Left lobe of liver (tissue), 2 donors: Measurements from ENCODE around the gene C13orf46. TPM values are rescaled to one million over a fixed set of nuclear protein-coding genes. Genes with fewer than 3 reads are reported as not detected.
A peak's percentile ranks its signal among the peaks of the same experiment; 100 is the strongest.
"Not testable (repeated sequence)": the region's sequence is repeated elsewhere in the genome, so short reads cannot be mapped to it uniquely, and the experiment has no call there.

Source experiments
- ATAC-seq: fragments of 200-7000 bp; cut with Tn5 transposase; one replicate; pipeline ENCODE4 v1.9.1; 2020; ENCODE audit warnings: mild to moderate bottlenecking, moderate library complexity
- DNase-seq: peaks from one replicate; pipeline ENCODE4 v3.0.0-alpha.2; 2020; ENCODE audit warnings: low spot score
- total RNA-seq: library from RNA; stranded (reverse); gene quantifications from one replicate; pipeline ENCODE4 v1.2.1, GENCODE V29; 2021
- donor health status: DM: no; HTN: no; CAD: no; lungs with moderate emphysema.
- donor health status: DM: no; HTN: yes; CAD: no.

The C13orf46 gene
- total RNA-seq, 1 donor from 2014 or later, result 1.1 TPM

DNA sequence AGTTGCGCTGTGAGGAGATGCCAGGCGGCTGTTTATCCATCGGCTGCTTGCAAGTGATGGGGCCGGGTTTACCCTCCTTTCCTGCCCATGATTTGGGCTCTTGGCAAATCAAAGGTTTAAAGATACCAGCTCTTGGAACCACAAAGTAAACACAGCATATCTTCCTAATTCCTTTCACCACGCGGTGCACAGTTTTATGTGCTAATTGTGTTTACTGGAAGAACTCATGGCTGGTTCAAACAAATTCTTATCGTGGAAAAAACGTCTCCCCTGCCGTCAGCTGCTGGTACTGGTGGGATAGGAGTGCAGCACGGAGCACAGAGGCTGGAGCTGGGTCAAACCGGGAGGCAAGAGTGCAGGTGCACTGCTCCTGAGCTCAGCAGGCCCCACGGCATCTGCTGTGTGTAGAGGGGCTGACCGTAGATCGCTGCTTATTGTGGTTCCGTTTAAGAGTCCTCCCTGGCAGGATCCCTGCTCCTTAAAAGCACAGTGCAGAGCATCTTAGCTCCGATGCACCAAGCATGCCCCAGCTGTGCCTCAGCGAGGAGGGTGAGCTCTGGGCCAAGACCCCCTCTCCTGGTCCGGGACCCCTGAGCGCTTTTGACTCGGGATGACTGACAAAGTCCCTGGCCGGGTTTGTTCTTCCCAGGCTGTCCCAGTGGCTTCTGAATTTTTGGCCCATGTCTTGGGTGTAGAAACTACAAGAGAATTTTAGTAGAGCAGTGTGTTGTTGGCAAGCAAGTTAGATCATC is 58.7 kb downstream of the C13orf46 start:
- peak; percentile 18 for DNase-seq
- ATAC-seq, result no peak

DNA sequence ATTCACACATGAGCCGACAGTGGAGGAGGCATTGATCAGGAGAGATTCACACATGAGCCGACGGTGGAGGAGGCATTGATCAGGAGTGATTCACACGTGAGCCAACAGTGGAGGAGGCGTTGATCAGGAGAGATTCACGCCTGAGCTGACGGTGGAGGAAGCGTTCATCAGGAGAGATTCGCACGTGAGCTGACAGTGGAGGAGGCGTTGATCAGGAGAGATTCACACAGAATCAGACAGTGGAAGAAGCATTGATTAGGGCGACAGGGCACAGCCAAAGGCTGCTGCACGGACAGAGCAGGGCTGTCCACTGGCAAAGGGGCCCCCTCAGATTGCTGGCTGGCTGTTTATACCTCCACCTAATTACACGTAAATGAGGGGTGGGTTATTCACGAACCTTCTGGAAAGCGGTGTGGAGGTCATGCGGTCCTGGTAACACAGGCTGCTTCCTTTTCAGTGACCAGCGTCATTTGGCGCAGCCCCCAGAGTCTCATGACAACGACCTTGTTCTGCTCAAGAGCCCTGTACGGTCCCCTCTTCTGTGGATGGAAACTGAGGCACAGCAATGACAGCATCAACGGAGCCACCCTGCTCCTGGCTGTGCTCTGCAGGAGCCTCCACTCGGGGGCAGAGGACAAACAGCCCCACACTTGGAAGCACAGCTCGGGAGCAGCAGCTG is 59.4 kb downstream of the C13orf46 start:
- ATAC-seq (no peak), DNase-seq (peak; percentile 19)

DNA sequence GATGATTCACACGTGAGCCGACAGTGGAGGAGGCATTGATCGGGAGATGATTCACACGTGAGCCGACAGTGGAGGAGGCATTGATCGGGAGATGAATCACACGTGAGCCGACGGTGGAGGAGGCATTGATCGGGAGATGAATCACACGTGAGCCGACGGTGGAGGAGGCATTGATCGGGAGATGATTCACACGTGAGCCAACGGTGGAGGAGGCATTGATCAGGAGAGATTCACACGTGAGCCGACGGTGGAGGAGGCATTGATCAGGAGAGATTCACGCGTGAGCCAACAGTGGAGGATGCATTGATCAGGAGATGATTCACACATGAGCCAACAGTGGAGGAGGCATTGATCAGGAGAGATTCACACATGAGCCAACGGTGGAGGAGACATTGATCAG is 60.0 kb downstream of the C13orf46 start:
- ATAC-seq, DNase-seq: not testable (repeated sequence)

DNA sequence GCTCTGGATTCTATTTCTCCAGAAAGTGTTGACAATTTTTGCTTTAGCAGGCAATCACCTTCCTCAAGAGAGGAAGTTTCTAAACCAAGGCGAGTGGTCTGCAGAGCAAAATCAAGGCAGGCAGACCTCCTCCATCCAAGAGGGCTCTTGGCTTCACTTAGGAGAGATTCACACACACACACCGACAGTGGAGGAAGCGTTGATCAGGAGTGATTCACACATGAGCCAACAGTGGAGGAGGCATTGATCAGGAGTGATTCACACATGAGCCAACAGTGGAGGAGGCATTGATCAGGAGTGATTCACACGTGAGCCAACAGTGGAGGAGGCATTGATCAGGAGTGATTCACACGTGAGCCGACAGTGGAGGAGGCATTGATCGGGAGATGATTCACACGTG is 60.5 kb downstream of the C13orf46 start:
- not testable (repeated sequence) for DNase-seq, ATAC-seq

DNA sequence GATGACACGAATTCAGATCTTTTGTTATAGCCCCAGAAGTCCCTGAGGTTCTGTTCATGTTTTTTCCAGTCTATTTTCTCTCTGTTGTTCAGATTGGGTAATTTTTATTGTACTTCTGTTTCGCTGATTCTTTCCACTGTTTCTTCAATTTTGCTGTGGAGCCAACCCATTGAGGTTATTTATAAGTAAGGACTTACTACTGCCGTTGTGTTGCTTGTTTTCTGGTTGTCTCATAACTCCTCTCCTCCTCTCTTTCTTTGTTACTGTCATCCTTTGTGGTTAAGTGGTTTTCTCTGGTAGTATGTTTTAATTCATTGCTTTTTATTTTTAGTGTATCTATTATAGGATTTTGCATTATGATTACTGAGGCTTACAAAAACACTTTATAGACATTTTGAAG is 61.3 kb downstream of the C13orf46 start:
- no peak for ATAC-seq

DNA sequence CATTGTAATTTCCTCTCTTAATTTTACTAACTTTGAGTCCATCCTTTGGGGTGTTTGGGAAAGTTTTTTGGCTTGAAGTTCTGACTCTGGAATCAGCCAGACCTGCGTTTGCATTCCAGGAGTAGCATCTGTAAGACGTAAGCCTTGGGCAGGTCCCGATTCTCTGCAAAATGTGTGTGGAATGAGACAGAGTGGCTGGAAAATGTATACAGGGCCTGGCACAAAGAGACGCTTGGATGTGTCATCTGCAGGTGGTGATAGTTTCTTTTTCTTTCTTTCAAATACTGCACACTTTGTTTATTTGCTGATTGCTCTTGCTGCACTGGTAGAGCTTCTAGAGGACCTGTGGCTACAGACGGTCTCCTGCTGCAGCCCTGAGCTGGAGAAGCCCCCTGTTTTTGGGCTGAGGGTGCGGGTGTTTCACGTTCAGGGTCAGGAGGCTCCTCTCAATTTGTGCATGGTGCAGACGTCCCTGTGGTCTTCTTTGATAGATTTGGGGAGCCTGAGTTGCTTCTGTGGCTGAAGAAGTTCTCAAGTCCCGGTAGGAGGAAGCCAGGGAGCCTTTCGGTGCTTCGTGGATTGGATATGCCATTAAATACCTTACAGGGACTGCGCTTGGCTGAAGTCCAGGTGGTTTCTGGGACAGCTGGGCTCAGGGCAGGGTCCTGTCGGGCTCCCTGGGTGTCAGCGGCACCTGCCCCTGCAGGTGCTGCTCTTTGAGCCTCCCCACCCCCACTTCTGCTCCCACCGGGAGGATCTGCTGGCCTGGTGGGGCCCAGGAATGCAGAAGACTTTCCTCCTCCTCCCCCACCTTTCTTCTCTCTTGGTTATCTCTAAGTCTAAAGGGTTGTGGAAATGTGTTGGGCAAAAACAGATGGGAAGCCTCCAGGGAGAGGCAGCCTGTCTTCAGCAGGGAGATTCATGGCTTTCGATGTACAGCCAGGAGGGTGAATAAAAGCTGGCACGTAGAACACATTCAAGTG is 66.0 kb downstream of the C13orf46 start:
- DNase-seq (no peak), ATAC-seq (no peak)

More for the DNA sequence above, 61.3 kb downstream of the C13orf46 start:
- DNase-seq, result no peak

DNA sequence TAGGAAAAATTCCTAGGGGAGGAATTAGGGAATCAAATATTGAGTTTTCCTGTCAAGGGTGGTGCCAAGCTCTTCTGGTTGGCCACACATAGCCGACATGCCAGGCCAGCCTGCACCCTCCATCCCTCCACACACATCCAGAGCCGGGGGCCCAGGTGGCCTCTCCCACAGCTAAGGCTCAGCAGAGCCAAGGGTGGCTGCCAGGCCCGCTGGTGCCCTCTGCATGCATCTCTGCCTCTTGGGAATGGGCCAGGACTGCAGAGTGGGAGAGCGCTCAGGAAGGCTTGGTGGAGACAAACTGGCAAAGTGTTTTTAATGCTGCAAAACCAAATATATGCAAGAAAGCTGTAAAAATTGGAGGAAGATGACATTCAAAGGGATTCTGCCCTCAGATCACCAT is 67.3 kb downstream of the C13orf46 start:
- ATAC-seq, result no peak

DNA sequence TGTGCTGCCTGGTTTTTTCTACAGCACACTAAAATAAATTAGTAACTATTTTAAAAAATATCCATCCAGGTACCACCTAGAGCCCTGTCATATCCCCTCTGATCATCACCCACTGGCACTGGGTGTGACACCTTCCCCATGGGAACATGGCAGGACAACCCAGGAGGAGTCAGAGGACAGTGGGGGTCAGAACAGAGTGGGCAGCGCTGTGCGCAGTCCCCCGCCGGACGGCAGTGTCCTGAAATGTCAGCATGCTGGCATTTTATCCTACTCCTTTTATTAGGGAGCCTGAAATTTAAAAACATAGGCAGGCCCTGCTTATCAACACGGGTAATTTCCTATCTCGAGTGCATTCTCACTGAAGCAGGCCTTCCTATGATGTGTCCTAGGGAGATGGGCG is 67.9 kb downstream of the C13orf46 start:
- DNase-seq, result no peak
- ATAC-seq, result no peak

More for the DNA sequence above, 67.3 kb downstream of the C13orf46 start:
- no peak for DNase-seq

DNA sequence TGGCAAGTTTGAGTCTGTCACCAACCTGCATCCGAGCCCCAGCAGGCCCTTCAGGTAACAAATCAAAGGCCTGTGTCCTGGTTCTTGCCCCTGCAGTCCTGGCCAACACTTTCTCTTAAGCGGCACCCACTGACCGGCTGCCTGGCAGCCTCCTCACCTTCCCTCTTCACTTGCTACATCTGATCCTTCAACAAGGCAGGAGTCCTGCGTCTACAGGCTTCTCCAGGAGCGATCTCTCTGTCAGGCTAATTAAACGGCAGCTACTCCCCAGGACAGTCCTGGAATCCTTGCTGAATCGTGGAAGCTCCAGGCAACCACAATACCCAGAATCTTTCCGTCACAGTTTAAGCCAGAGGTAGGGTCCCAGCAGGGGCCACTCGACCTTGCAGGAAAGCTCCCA is 68.9 kb downstream of the C13orf46 start:
- no peak for ATAC-seq
- no peak for DNase-seq

DNA sequence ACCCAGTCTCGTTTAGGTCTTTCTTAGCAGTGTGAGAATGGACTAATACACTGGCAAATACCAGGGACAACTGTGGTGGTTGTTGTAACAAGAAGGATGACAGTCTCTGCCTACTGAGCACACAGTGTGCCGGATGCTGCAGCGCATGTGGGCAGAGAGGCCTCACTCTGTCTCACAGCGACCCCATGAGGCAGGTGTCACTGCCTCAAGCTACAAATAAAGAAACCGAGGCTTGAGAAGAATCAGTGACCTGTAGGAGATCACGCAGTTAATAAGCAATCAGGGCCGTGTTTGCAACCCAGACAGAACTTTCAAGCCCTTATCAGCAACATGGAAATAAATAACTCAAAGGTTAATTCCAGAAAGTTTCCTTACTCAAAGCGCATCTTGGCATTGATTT is 69.5 kb downstream of the C13orf46 start:
- ATAC-seq, result peak; percentile 93
- no peak for DNase-seq

DNA sequence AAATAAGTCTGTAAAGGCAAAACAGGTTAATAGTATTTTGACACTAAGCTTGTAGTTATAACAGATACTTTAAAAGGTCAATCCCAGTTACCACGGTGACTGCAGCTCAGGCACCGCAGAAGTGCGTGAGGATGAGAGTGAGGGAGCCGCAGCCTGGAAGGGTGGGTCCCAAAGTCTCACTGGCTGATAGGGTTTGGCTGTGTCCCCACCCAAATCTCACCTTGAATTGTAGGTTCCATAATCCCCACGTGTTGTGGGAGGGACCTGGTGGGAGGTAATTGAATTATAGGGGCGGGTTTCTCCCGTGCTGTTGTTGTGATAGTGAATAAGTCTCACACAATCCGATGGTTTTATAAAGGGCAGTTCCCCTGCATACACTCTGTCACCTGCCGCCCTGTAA is 70.0 kb downstream of the C13orf46 start:
- ATAC-seq (no peak), DNase-seq (no peak)

Other genes with a start within 250 kb of the C13orf46 start
- gene TMEM255B, start 214.8 kb downstream of the C13orf46 start, total RNA-seq, result 5.3 TPM
- gene GAS6, start 110.0 kb downstream of the C13orf46 start, total RNA-seq, result 36.5 TPM
- 4.5 TPM for gene RASA3, start 158.5 kb upstream of the C13orf46 start, total RNA-seq
- gene CFAP97D2, start 205.2 kb upstream of the C13orf46 start, total RNA-seq, result not detected